IMR-90 (cell line): ENCODE measurements around the gene ENTPD3. TPM values are rescaled to one million over a fixed set of nuclear protein-coding genes. Genes with fewer than 3 reads are reported as not detected.

Experiments used
- ATAC-seq: fragments of 200-7000 bp; cut with Tn5 transposase; 2 replicates; pipeline ENCODE4 v1.9.1; 2020; ENCODE audit warnings: low read depth, mild to moderate bottlenecking, moderate library complexity
- BruUV-seq: library from RNA; stranded (reverse); fragments of 400-500 nt; replicated peaks from 2 replicates; lab custom pipeline; 2021; lab: Mats Ljungman, UMichigan
- CTCF ChIA-PET: fragments of 300-600 bp; formaldehyde crosslinking; extraction: SDS; loops from one replicate; lab custom pipeline; 2021; ENCODE audit warnings: antibody characterized with exemption; lab: Yijun Ruan, JAX
- POLR2A ChIA-PET: fragments of 300-600 bp; sonication (Branson Sonifier 250); formaldehyde crosslinking; loops from one replicate; lab custom pipeline; 2022; ENCODE audit warnings: antibody characterized with exemption; ENCODE audit not compliant: unreplicated experiment; lab: Charles Lee
- DNase-seq: peaks from one replicate; pipeline ENCODE4 v3.0.0; 2013
- H2AFZ ChIP-seq: replicated peaks from 2 replicates; pipeline ENCODE3; 2013; ENCODE audit warnings: low read length, mild to moderate bottlenecking; ENCODE audit not compliant: poor library complexity
- H2AK5ac ChIP-seq: 2 replicates; pipeline ENCODE4 v1.6.1; 2013; ENCODE audit warnings: low read depth, low read length, inconsistent platforms
- H2AK9ac ChIP-seq: replicated peaks from 2 replicates; pipeline ENCODE3; 2013; ENCODE audit warnings: mild to moderate bottlenecking, low read depth, low read length, moderate library complexity; ENCODE audit not compliant: poor library complexity
- H2BK120ac ChIP-seq: 2 replicates; pipeline ENCODE4 v1.6.1; 2013; ENCODE audit warnings: low read depth, low read length, inconsistent platforms
- H2BK15ac ChIP-seq: 3 replicates; pipeline ENCODE4 v1.6.1; 2013; ENCODE audit warnings: low read depth, low read length, inconsistent platforms
- H2BK20ac ChIP-seq: 2 replicates; pipeline ENCODE4 v1.6.1; 2013; ENCODE audit warnings: low read depth, mild to moderate bottlenecking, inconsistent platforms, low read length, moderate library complexity
- H2BK5ac ChIP-seq: 2 replicates; pipeline ENCODE4 v1.6.1; 2013; ENCODE audit warnings: mild to moderate bottlenecking, low read depth, low read length, inconsistent platforms; ENCODE audit not compliant: poor library complexity, severe bottlenecking
- H3K14ac ChIP-seq: replicated peaks from 2 replicates; pipeline ENCODE4 v1.6.1; 2013; ENCODE audit warnings: low read depth, low read length, inconsistent platforms
- H3K18ac ChIP-seq: 2 replicates; pipeline ENCODE4 v1.6.1; 2013; ENCODE audit warnings: low read depth, low read length, control low read depth
- H3K23ac ChIP-seq: 2 replicates; pipeline ENCODE4 v1.6.1; 2013; ENCODE audit warnings: low read depth, low read length, inconsistent platforms
- H3K27ac ChIP-seq: 2 replicates; pipeline ENCODE4 v1.5.1; 2013; ENCODE audit warnings: mild to moderate bottlenecking, control low read depth, low read length; ENCODE audit not compliant: insufficient read depth
- H3K27me3 ChIP-seq: 2 replicates; pipeline ENCODE4 v1.6.1; 2013; ENCODE audit warnings: low read length; ENCODE audit not compliant: control insufficient read depth, insufficient read depth
- H3K36me3 ChIP-seq: 2 replicates; pipeline ENCODE4 v1.6.1; 2013; ENCODE audit warnings: low read length, mixed read lengths; ENCODE audit not compliant: control insufficient read depth, insufficient read depth
- H3K4ac ChIP-seq: 2 replicates; pipeline ENCODE4 v1.6.1; 2013; ENCODE audit warnings: low read depth, low read length, inconsistent platforms
- H3K4me1 ChIP-seq: 2 replicates; pipeline ENCODE4 v1.6.1; 2013; ENCODE audit warnings: low read length, mixed read lengths; ENCODE audit not compliant: control insufficient read depth, insufficient read depth
- H3K4me2 ChIP-seq: 2 replicates; pipeline ENCODE4 v1.6.1; 2013; ENCODE audit warnings: low read depth, mild to moderate bottlenecking, control low read depth, low read length, moderate library complexity
- H3K4me3 ChIP-seq: 2 replicates; pipeline ENCODE4 v1.5.1; 2013; ENCODE audit warnings: low read depth, mild to moderate bottlenecking, control low read depth, low read length, moderate library complexity; ENCODE audit not compliant: insufficient read depth
- H3K56ac ChIP-seq: 2 replicates; pipeline ENCODE4 v1.6.1; 2013; ENCODE audit warnings: low read length, inconsistent platforms; ENCODE audit not compliant: insufficient read depth; ENCODE audit errors: extremely low read depth
- H3K79me1 ChIP-seq, 2 experiments: 2 replicates each; pipeline ENCODE4 v1.6.1; 2013; ENCODE audit warnings: low read length in 2 of 2, inconsistent platforms in 1 of 2, low read depth in 1 of 2
- H3K9ac ChIP-seq: 2 replicates; pipeline ENCODE4 v1.6.1; 2013; ENCODE audit warnings: low read depth, low read length, control low read depth
- H3K9me1 ChIP-seq: 2 replicates; pipeline ENCODE4 v1.6.1; 2013; ENCODE audit warnings: low read length, inconsistent platforms; ENCODE audit not compliant: insufficient read depth
- H3K9me3 ChIP-seq: 2 replicates; pipeline ENCODE4 v1.6.1; 2013; ENCODE audit warnings: low read length; ENCODE audit not compliant: control insufficient read depth, insufficient read depth
- H4K20me1 ChIP-seq: 2 replicates; pipeline ENCODE4 v1.6.1; 2013; ENCODE audit warnings: low read length, inconsistent platforms; ENCODE audit not compliant: insufficient read depth
- H4K5ac ChIP-seq: 2 replicates; pipeline ENCODE4 v1.6.1; 2013; ENCODE audit warnings: mild to moderate bottlenecking, low read depth, low read length, control low read depth
- H4K8ac ChIP-seq, 2 experiments: 2 replicates each; pipeline ENCODE4 v1.6.1; 2013; ENCODE audit warnings: low read depth in 2 of 2, low read length in 2 of 2, control low read depth in 1 of 2, inconsistent platforms in 1 of 2
- H4K91ac ChIP-seq: 2 replicates; pipeline ENCODE4 v1.6.1; 2013; ENCODE audit warnings: low read depth, low read length, inconsistent platforms; ENCODE audit not compliant: insufficient read depth
- MXI1 ChIP-seq: IDR thresholded peaks from 2 replicates; pipeline ENCODE4 v1.6.1; 2012; ENCODE audit warnings: low read depth, mild to moderate bottlenecking, low read length, moderate library complexity, borderline replicate concordance
- WGBS, 2 experiments: methylation state at CpG; one replicate each; pipeline versions ENCODE4 v1.1.5 to v1.1.7; 2013; ENCODE audit warnings: missing lambda C conversion rate in 2 of 2; ENCODE audit not compliant: insufficient read length in 1 of 2; ENCODE audit errors: extremely low coverage in 2 of 2; 5-methylcytosine and 5-hydroxymethylcytosine counted together
- dilution Hi-C: fragments of 300-500 bp; cut with HindIII; formaldehyde crosslinking; loops from one replicate; pipeline ENCODE4 v1.14.3; 2018; ENCODE audit warnings: low sequenced_read_pairs; ENCODE audit not compliant: unreplicated experiment
- in situ Hi-C: fragments of 300-500 bp; cut with MboI; formaldehyde crosslinking; loops from 3 replicates; pipeline ENCODE4 v1.14.3; 2019; ENCODE audit warnings: low sequenced_read_pairs, inconsistent platforms, mixed read lengths
- intact Hi-C: fragments of 100-400 bp; cut with micrococcal nuclease; formaldehyde crosslinking; loops from 2 replicates; pipeline ENCODE4 v1.10.0; 2022
- polyA plus RNA-seq, 3 experiments: library from polyadenylated mRNA; depleted of rRNA; stranded (reverse); fragments of >200 nt; gene quantifications; 2 replicates each; pipeline ENCODE4 v1.2.3, GENCODE V29; 2012; ENCODE audit warnings: low replicate concordance in 1 of 3
- total RNA-seq: library from RNA; depleted of rRNA; stranded (reverse); fragments of >200 nt; gene quantifications from 2 replicates; pipeline ENCODE4 v1.2.3, GENCODE V29; 2012

Gene ENTPD3
- total and polyA plus RNA-seq, 2 of the 4 experiments (the other 2 are of a cell fraction), result not detected

DNA sequence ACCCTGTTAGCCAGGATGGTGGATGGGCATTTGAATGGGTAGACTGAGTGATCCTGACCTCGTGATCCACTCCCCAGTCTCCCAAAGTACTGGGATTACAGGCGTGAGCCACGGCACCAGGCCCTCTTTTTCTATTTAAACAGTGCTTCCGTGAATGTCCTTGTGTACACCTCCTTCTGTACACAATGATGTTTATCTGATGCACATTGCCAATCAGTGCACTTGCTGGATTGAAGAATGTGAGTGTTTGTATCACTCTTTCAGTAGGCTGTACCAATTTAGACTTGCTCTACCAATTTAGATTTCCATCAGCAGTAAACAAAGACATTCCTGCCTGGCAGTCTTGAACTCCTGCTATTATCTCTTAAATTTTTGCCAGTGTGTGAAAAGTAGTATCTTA, 81.0 kb downstream of the ENTPD3 start:
- Histone ChIP-seq H3K9me1 (0 out of 2 replicates have a peak, but pooled peaks cover 2% of the 10 kb centered on the region), H2BK20ac (no peak overlapping the region), H3K4me1 (no peaks in the 10 kb centered on the region), H2AK5ac (no peak overlapping the region), H3K18ac (no peak overlapping the region), H3K4me3 (no peak overlapping the region), H2AFZ (no peak overlapping the region), H4K91ac (no peak overlapping the region), H3K36me3 (peaks cover 16% of the 10 kb centered on the region), H3K27me3 (no peaks in the 10 kb centered on the region), H3K9ac (no peak overlapping the region), H3K23ac (no peak overlapping the region), H3K4me2 (no peak overlapping the region), H3K56ac (no peak overlapping the region), H4K20me1 (no peaks in the 10 kb centered on the region), H2BK15ac (no peak overlapping the region), H4K8ac (no peak overlapping the region), H2BK120ac (no peak overlapping the region), H3K4ac (no peak overlapping the region), H3K27ac (no peak overlapping the region), H3K9me3 (no peaks in the 10 kb centered on the region), H2AK9ac (no peak overlapping the region), H4K5ac (no peak overlapping the region), H3K79me1 (peaks cover 0 to 4% of the 10 kb centered on the region in 2 experiments; a peak in 2 of 4 replicates), H2BK5ac (no peak overlapping the region), H3K14ac (no peak overlapping the region)
- intact Hi-C loops (no loop called here), in situ Hi-C loops (no loop called here), dilution Hi-C loops (no loop called here)
- ATAC-seq (no peak), DNase-seq (no peak)
- no CpG with 5 or more reads among the region's 4 CpGs for WGBS, 2 experiments
- no TSS peak for BruUV-seq
- CTCF ChIA-PET, result no interaction called here
- POLR2A ChIA-PET, result no interaction called here
- TF ChIP-seq MXI1, result no peak
